Fibroblast of skin of right biceps (primary cell): Measurements from ENCODE around the gene TCF7.
A peak's percentile ranks its signal among the peaks of the same experiment; 100 is the strongest.
"Not testable (repeated sequence)": the region's sequence is repeated elsewhere in the genome, so short reads cannot be mapped to it uniquely, and the experiment has no call there.

Experiments used
- DNase-seq: peaks from one replicate; pipeline ENCODE4 v3.0.0-alpha.2; 2013

The TCF7 gene

DNA sequence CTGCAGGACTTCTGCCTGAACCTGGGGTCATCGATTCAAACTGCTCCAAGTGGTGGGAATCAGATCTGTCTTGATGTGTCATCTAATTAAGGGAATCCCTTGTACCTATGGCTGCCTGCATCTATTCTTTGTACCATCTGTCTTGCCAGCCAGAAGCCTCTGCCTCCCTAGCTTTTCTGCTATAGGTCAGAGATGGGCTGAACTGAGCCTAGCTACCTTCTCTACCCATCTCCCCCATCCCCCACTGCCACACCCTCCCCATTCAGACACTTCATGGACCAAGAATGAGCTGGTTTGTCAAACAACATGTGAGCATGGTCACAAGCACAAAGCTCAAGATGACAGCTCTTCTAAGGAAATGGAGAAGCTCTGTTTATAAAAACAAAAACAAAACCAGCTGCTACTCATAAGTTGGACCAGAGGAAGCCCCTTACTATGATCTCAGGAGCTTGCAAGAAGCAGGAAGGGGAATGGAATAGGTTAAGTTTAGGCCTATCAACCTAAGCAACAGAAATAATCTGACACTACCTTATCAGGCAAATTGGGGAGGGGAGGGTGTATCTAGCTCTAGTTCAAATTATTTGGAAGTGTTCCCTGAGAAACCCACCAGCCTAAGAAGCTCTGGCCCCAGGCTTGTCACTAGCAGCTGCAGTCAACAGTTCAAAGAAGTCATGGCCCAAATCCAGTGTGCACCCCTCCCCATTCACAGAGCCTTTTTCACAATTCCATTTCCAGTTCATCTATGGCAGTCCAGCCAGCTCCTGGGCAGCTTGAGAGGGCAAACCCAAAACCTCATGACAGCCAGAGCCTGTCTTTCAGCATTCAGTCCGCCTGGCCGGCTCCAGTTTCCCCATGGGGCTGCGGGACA lies 32.4 kb downstream of the TCF7 start:
- no peak for DNase-seq

DNA sequence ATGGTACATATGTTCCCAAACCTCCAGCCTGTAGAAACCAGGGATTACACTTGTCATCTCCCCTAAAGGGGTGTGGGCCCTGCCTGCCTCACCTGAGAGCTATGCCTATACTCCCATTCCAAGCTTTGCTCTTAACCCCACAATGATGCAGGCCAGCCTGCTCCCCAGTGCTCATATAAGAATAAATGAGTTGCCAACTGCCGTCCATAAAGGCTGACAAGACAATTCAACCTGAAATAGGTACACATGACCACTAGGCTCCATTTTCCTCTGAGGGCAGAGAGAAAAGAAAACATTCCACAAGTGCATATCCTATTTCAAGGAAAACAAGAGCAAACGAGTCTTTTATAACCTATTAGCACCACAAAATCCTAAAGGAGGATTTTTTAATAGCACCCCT lies 33.8 kb downstream of the TCF7 start:
- DNase-seq = no peak

DNA sequence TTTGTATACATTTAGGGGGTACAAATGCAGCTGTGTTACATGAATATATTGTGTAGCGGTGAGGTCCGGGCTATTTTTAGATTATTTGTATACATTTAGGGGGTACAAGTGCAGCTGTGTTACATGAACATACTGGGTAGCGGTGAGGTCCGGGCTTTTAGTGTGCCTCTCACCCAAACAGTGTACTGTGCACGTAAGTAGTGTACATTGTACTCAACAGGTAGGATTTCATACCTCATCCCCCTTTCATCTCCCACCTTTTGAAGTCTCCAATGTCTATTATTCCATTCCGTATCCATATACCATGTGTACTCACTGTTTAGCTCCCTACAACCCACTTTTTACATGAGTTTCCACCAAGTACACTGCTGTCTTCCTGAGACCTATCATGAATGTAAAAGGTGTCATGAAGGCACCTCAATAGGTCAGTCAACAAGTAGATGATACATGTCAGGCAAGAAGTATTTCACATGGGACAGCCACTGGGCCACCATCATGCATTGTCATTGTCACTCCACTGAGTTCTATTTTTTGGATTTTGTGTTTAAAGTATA lies 34.6 kb downstream of the TCF7 start:
- DNase-seq = no peak

DNA sequence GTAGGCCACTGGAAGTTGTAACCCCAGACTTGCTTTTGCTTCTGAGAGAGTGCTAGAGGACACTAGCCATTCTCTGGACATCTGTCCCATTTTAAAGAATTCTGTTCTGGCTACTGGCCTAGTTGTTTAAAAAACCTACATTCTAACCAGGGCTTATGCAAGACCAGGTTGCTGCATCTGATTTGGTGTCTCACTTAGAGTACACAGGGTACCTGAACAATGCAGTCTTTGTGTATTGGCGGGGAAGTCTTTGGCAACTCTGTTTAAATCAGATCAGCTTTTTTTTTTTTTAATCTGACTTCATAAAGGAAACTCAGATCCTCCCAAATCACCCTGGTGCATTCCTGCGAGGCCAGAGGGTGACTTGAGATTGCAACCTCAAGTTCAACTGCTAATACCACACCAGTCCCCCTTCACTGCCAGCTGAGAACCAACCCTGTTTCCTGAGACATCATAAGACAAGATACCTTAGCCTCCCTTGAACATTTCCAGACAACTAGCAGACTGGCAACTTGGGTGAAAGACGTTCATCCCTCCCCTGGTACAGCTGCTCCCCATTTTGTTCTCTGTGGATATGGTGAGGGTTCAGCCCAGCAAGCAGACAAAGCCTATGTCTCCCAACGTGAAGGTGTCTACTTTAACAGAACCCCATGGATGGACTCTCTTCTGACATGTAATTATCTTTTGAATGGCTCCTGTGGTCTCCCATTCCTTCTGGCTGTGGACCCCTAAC lies 35.3 kb downstream of the TCF7 start:
- no peak for DNase-seq

DNA sequence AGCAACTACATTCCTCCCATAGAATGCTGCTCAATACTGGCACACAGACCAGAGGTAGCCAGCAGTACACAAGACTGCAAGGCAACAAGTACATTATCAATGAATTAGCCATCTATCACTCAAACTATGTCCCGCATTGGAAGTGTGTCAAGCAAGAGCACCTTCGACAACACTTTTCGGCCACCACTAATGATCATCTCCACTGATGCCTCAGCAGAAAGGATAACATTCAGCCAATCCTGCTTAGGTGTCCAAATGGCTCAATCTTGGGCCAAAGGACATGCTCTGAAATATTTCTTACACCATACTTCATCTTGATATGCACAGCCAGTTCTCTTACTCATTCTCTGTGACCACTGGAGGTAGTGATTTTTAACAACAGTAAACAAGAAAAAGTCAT lies 37.2 kb downstream of the TCF7 start:
- DNase-seq = no peak

DNA sequence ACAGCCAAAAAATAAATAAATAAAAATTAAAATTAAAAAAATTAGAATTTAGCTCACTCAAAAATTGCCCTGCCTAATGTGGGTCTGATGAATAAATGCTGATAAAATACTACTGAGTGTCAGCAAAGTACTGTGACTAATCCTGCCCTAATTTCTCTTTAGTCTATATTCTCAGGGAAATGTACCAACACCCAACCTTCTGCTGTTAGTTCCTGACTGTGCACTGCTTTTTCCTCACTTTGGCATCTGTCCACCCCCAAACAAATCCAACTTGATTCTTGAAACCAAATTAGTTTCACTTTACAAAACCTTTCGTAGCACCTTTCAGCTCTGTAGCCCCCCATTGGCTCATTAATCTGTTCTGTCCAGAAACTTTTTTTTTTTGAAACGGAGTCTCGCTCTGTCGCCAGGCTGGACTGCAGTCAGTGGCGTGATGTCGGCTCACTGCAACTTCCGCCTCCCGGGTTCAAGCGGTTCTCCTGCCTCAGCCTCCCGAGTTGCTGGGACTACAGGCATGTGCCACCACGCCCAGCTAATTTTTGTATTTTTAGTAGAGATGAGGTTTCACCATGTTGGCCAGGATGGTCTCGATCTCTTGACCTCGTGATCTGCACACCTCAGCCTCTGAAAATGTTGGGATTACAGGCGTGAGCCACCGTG lies 37.8 kb downstream of the TCF7 start:
- DNase-seq = not testable (repeated sequence)

DNA sequence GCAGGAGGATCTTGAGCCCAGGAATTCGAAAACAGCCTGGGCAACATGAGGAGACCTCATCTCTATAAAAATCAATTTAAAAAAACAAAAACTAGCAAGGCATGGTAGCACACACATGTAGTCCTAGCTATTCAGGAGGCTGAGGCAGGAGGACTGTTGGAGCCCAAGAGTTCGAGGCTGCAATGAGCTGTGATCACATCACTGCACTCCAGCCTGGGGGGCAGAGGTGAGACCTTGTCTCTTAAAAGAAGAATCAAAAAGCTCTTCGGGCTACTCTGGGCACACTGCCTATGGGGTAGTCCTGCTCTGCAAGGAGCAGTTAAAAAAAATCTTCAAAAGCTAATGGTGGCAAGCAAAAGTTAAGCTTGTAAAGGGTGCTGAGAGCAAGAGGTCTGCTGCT lies 38.8 kb downstream of the TCF7 start:
- no peak for DNase-seq

DNA sequence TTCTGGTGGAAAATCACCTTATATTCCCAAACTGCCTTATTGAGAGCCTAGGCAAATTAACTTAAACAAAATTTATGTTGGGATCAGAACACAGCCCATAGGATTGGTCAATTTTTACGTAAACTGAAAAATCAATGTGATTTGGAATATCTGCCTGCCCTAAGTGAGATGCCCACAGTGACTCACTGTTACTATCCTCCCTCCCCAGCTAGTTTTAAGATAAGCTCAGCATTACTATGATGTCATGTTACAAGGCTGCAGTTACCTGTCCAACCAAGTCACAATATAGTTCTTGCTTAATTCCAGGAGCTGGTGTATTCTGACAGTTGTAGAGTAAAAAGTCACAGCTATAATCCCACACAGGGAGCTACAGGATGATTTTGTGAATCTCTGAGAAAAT lies 39.2 kb downstream of the TCF7 start:
- DNase-seq = no peak

DNA sequence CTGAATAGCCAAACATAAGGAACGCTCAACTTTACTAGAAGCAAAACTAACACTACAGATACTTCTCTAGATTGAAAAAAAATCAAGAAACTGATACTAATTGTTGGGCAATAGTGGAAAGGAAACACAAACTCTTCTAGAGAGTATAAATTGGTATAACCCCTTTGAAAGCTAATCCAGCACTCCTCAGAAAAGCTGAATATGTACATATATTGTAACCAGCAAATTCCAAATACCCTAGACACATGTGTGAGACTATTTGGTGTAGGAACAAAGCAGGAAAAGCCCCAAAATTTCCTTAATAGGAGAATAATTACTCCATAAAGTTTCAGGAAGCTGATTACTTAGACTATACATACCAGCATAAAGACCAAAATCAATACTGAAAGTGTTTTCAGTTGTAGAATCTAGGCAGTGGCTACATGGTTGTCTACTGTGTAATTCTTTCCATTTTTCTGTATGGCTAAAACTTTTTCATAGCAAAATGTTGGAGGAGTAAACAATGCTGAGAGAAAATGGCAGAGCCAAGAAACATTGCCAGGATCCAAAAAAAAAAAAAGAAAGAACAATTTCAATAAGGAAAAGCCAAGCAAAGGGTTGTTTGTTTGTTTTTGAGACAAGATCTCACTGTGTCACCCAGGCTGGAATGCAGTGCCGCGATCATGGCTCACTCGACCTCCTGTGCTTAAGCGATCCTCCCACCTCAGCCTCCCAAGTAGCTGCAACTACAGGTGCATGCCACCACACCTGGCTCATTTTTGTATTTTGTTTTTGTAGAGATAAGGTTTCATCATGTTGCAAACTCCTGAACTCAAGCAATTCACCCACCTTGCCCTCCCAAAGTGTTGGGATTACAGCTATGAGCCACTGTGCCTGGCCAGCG lies 47.3 kb downstream of the TCF7 start:
- no peak for DNase-seq

DNA sequence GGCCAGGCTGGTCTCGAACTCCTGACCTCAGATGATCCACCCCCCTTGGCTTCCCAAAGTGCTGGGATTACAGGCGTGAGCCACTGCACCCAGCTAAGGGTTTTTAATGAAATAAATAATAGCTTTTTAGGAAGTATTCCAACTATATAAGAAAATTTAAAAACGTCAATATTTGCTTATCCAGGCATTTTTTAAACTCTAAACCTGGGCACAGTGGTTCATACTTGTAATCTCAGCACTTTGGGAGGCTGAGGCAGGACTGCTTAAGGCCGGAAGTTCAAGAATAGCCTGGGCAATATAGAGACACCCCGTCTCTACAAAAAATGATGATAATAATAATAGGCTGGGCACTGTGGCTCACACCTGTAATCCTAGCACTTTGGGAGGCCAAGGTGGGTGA lies 48.1 kb downstream of the TCF7 start:
- no peak for DNase-seq

DNA sequence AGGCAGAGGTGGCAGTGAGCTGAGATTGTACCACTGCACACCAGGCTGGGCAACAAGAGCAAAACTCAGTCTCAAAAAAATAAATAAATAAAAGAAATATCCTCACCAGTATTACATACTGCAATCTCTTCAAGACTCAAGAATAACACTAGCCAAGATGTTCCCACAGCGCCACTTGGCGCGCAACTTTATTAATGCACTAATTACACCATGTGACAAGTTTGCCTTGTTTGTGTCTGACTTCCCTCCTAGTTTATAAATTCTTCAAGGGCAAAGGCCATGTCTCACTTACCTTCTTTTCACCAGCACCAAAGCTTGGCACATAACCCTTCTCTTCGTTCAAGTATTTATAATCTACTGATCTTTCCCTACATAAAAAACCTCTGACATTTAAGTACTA lies 57.5 kb downstream of the TCF7 start:
- DNase-seq = no peak

DNA sequence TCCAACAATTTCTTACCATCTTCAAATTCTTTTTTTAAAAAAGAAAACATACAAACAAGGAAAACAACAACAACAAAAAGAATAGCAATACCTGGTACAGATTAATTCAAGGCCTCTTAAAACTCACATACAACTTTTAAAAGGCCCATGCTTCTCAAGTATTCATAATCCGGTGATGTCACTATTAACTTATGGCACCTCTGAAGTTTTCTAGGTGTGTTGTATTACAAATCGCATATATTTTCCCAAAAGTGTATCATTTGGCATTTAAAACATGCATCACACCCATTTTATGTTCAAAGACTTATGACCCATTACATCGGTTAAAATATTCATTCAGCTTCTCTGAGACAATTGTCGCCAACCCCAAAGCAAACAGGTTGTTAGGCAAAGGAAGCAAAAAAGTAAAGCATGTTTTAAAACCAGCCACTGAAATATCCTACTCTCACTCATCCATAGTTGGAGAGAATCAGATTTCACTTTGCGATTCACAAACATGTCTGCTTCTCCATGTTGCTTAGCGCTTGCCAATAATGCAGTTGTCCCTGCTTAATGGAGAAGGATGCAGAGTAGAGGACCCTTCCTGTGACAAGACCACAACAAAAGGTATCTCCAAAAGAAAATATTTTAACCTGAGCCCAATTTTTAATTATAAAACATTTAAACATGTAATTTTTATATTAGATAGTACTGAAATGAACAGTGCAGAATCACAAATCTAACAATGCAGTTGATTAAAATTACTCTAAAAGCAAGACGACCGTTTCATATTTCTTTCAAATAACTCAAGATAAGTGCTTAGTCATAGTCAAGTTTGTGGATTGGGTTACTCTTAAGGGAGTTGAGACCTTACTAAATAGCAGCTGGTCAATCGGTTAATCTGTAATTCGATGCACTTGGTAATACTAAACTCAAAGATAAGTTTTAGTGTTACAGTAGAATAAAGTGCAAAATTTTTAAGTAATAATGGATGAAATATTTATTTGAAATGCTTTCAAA lies 60.7 kb downstream of the TCF7 start:
- peak; percentile 40 for DNase-seq

DNA sequence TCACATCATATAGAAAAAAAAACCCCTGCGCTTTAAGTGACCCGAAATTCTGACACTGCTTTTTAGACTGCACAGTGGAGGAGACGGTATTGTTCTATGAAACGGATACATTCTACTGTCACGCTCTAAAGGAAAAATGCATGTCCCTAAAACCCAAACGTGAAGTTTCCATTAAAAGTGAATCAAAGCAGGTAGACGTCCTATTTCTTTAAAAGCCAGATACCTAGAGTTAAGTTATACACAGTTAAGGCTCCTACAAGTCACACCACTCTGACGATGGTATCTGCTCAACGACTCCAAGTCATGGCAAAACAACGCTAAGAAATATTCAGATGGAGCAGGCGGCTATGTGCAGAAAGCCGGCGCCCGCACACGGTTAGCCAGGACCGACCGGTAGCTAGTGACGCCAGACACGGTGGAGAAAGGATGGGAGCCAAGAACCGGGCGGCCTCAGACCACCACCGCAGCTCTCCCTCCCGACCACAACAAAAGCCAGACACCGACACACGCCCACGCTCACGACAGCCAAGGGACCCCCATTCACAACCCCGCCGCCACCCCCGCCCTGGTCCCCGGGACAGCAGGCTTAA lies 61.5 kb downstream of the TCF7 start:
- DNase-seq = peak; percentile 27

DNA sequence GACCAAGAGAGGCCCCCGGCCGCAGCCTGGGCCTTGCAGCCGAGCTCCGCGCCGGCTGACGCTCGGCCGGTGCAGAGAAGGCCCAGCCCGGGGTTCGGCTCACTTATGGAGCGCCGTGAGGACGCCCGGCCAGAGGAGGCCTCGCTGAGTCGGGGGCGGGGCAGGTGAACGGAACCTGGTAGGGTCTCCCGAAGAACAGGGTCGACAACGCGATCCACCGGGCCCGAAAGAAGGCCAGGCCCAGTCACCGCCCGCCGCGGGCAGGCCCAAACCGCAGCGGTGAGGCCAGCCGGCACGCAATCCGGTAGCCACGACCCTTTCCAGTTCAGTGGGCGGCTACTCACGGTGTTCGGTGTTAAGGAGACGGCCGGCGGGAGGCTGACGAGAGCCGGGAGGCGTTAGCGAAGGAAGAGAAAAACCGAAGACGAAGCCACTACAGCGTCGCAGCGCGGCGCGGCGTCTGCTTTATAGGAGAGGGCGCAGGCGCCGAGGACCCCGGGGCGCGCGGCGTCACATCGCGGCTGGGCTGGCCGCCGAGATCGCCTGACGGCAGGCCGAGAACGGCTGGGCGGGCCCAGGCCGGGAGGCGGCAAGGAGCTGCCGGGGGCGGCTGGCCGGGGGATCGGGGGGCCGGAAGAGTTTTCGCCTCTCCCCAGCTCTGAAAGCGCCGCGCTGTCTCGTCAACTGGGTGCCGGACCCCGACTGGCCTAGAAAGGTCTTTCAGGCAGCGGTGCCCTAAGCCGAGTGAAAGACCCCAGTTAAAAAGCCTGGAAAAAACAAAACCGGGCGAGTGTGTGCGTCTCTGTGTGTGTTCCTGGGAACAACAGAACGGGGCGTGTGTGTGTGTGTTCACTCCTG lies 62.3 kb downstream of the TCF7 start, which contains the start of gene SKP1:
SKP1 (minus strand) TSS at position 440 of the 858 bp plus-strand sequence. CDS start 2,928 bp downstream, outside the sequence.
- peak; percentile 81 for DNase-seq

DNA sequence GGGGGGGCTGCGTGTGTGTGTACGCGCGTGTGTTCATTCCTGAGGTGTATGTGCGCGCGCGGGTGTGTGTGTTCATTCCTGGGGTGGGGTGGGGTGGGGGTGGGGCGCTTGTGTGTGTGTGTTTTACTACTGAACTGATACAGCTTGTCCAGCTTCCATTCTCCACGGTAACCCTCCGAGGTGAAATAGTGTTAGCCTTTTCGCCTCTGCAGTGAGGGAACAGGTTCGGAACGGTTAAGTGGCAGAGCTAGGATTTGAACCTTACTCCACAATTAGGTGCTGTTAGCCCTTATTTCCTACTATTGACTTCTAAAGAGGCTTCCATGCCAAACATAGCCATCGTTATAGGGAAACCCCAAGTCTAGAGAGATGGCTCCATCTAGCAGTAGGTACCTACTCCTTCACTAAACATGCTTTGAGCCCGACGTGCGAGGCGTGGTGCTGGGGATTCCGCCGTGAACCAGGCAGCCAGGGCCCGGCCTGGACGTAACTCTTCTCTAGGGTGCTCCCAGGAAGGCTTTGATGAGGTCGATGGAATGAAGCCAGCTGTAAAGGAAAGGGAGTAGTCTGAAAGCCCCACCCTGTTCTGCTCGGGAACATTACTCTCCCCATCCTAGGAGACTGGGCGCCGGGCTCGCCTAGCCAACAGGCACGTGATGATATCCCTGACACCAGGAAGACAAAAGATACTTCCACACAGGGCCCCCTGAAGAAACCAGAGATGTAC lies 63.1 kb downstream of the TCF7 start:
- peak; percentile 19 for DNase-seq

DNA sequence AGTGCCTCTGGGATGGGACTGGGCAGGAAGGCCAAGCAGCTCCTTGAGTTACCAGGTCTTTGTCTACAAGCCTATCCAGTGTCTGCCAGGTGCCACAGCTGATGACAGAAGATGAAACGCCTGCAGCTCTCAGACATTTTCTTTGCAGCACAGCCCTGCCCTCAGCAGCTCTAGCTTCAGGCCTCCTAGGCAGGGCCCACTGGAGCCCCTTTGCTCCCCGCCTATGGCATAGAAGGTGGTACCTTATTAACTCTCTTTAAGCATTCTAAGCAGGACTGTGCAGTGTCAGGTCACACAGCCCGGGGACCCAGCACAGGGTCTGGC lies 63.6 kb downstream of the TCF7 start:
- DNase-seq = no peak

DNA sequence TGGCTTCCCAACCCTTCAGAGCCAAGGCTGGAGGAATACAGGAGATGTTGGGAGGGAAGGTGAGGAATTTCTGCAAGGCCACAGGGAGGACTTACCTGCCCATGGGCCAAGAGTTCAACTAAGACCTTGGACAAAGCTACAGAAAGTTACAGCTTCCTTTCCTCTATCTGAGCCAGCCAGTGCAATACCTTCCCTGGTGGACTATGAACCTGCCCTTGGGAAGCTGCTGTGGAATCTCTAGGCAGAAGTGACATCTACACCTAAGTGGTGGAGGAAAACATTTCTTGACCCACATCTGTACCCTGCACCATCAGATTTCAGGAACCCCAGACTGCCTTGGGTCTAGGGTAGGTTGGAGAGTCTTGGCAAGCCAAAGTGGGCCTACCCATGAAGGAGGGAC lies 69.0 kb downstream of the TCF7 start:
- no peak for DNase-seq

DNA sequence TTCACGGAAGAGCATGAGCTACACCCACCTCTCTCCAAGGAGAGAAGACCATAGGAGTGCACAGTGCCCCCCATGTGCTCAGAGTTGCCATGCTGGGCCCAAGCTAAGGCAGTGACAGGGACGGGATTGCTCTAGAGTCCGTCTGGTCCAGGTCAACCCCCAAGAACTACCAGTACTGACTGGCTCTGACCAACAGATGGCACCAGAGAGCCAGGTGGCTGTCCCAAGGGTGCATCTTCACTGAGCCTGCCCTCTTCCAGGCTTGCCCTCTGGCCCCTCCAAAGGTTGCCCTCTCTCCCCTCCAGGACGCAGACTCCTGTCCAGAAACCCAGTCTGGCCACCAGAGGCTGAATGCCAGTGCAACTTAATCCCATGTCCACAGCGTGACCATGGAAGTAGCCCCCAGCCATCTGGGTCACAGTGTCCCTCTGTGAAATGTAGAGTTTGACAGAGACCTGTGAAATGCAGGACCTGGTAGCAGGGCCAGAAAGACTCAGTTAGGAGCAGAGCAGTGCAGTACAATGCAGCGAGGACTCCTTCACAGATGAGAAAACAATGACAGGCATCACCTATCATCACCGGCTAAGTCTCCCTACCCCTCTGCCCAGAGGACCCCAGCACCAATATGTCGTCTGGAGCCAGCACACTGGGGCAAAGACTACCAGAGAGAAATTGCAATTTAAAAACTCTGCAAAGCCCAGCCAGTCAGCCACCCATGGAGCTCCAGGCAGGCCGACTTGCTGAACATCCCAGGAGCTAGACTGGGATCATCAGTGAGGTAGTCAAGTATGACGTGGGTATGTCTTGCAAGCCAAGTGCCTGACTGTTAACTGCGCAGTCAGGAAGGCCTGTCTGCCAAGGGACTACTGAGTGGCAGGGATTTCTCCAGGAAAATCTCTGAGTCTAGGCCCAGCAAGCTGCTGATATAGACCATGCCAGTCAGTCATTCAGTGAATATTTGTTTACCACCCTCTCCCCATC lies 70.0 kb downstream of the TCF7 start:
- peak; percentile 48 for DNase-seq
